NCI-H2107 treated with DMSO at 0.1 percent for 48 hours (cell line): Measurements from ENCODE around the gene GNG13.
"Not testable (repeated sequence)": the region's sequence is repeated elsewhere in the genome, so short reads cannot be mapped to it uniquely, and the experiment has no call there.

Source experiments
- DNase-seq: peaks from one replicate; lab custom pipeline; 2025; ENCODE audit not compliant: unreplicated experiment; lab: John Stamatoyannopoulos, UW

Gene GNG13

GRCh38 chr16:764184-764750, 36.3 kb downstream of the GNG13 start:
- DNase-seq: no peak

GRCh38 chr16:763369-764183, 37.0 kb downstream of the GNG13 start:
- no peak for DNase-seq

GRCh38 chr16:762595-763268, 37.8 kb downstream of the GNG13 start:
- DNase-seq: no peak

- DNase-seq: no peak
Measured at GRCh38 chr16:761625-762513, 38.7 kb downstream of the GNG13 start.

- no peak for DNase-seq
Measured at GRCh38 chr16:760545-761343, 39.8 kb downstream of the GNG13 start, which contains the start of gene MSLN. Gene MSLN (plus strand): TSS chr16:760734. CDS start chr16:762681, 1,947 bp downstream.

- DNase-seq: no peak
Measured at GRCh38 chr16:760065-760464, 40.5 kb downstream of the GNG13 start.

GRCh38 chr16:759110-759910, 41.2 kb downstream of the GNG13 start:
- peak; percentile 6 for DNase-seq

- DNase-seq: no peak
Measured at GRCh38 chr16:756428-756827, 44.1 kb downstream of the GNG13 start.

- DNase-seq: no peak
Measured at GRCh38 chr16:754656-755055, 45.9 kb downstream of the GNG13 start.

GRCh38 chr16:754121-754607, 46.4 kb downstream of the GNG13 start:
- DNase-seq: not testable (repeated sequence)

- no peak for DNase-seq
Measured at GRCh38 chr16:752007-752312, 48.6 kb downstream of the GNG13 start.

- DNase-seq: no peak
Measured at GRCh38 chr16:751152-752006, 49.2 kb downstream of the GNG13 start.

- DNase-seq: no peak
Measured at GRCh38 chr16:750485-750884, 50.0 kb downstream of the GNG13 start.

- DNase-seq: no peak
Measured at GRCh38 chr16:749010-749409, 51.5 kb downstream of the GNG13 start.
